Measurements from ENCODE around the gene METTL23.
"Not testable (repeated sequence)": the region's sequence is repeated elsewhere in the genome, so short reads cannot be mapped to it uniquely, and the experiment has no call there.

The METTL23 gene

DNA sequence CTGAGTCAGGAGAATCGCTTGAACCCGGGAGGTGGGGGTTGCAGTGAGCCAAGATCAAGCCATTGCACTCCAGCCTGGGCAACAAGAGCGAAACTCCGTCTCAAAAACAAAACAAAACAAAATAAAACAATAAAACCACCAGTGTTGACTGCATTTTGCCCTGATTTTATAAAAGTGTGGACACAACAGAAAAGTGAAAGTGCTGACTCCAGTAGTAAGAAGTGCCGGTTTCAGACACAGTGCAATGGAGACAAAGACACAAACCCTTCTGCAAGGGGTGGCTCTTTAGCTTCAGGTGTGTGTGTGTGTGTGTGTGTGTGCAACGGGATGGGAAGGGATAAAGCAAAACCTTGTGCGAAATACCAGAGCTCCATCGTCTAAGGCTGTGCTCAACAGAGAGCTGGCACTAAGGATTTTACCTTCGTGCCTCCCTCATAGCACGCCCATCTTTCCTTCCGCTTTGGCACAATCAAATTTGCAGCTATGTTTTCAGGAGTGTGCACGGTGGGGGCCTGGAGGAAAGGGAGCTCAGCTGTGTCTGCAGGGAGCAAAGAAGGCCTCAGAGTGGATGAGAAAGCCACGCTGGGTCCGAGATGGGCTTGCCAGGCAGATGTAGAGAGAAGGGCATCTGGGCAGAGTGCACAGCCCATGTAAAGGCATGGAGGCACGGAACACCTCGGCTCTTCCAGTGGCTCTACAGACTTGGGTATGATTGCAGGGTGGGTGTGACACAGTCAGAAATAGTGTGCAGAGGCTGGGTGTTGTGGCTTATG, 31.4 kb upstream of the METTL23 start:
- no peak for DNase-seq

DNA sequence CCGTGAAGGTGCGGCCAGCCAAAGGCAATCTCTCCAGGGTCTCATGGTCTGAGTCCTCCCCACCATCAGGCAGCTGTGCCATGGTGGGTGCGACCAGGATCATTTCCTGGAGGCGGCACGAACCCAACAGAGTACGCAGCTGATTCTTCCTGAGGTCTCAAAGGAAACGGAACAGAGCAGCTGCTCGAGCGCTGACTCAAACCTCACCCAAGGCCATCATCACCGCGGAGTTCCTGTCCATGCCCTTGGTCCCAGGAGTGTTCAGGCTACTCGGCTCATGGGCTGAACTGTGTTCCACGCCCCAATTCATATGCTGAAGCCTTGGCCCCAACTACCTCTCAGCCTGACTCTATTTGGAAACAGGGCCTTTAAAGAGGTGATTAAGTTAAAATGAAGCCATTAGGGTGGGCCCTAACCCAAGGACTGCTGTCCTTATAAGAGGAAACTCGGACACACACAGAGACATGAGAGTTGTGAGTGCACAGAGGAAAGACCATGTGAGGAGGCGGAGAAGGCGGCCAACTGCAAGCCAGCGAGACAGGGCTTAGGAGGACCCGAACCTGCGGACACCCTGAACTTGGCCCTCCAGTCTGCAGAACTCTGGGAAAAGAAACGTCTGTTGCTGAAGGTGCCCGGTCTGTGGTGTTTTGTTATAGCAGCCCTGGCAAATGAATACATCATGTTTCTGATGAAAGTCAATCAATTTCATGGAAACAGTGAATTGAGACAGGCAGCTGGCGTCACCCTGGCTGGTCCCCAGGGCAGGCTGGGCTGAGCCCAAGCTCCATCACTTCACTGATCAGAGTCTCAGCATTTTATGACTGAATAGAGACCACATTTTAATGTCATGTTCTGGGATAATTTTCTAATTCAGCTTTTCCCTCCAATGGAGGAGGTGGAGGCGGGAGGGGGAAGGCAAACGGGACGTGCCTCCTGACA, 29.6 kb upstream of the METTL23 start:
- no peak for DNase-seq

DNA sequence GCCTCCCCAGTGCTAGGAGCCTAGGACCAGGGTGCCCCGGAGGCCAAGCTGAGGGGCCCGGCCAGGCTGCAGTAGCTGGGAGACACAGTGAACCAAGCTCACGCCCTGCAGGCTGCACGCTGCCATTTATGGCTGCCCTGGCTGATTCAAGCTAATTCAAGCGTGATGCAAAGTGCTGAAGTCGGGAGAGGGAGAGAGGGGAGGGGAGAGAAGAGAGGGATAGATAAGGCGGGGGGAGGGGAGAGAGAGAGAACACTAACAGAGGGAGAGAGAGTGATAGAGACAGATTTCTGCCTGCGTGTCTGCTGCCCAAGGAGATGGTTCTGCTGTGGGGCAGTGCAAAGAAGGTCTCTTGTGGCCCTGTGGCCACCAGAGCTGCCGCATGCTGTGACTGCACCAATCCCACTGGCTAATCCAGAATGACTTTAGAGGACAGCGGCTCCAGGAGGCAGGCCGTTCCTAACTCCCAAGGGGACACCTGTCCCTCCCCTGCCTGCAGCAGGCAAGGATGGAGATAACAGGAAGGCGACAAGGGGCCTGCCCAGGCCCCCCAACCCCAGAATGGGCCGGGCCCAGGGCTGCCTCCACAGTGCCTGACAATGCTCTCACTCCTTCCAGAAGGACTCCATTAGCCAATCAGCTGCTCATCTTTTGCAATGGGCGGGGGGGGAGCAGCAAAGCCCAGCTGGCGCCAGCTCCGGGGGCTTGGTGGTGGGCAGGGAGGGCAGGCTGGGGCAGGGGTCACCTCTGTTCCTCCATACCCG, 28.8 kb upstream of the METTL23 start:
- DNase-seq: no peak

DNA sequence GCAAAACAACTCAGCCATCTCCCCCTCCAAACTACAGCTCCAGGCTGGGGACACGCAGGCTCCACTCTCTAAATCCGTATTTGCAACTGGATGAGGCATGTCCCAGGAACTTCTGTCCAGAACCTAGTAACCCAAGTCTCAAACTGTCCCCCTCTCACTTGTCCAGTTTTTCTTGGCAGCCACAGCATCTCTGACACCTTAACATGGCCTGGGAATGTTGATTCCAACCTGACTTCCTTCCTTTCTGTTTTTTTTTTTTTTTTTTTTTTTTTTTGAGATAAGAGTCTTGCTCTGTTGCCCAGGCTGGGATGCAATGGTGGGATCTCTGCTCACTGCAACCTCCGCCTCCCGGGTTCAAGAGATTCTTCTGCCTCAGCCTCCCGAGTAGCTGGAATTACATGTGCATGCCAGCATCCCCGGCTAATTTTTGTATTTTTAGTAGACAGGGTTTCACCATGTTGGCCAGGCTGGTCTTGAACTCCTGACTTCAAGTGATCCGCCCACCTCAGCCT, 28.1 kb upstream of the METTL23 start:
- DNase-seq: not testable (repeated sequence)

DNA sequence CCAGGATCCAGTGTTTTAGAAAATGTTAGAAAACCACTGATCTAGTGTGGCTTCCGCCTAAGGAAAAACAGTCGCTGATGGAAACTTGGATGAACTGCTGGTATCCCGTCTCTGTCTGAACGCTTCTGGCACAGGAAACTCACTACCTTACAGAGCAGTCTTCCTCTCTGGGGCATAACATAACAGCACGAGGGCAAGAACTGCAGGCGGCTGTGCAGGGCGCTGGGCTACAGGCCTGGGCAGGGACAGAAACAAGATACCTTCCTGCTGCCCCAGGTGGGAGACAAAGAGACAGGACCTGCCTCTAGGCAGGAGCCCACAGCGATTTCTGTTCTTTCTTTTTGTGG, 26.4 kb upstream of the METTL23 start:
- no peak for DNase-seq

DNA sequence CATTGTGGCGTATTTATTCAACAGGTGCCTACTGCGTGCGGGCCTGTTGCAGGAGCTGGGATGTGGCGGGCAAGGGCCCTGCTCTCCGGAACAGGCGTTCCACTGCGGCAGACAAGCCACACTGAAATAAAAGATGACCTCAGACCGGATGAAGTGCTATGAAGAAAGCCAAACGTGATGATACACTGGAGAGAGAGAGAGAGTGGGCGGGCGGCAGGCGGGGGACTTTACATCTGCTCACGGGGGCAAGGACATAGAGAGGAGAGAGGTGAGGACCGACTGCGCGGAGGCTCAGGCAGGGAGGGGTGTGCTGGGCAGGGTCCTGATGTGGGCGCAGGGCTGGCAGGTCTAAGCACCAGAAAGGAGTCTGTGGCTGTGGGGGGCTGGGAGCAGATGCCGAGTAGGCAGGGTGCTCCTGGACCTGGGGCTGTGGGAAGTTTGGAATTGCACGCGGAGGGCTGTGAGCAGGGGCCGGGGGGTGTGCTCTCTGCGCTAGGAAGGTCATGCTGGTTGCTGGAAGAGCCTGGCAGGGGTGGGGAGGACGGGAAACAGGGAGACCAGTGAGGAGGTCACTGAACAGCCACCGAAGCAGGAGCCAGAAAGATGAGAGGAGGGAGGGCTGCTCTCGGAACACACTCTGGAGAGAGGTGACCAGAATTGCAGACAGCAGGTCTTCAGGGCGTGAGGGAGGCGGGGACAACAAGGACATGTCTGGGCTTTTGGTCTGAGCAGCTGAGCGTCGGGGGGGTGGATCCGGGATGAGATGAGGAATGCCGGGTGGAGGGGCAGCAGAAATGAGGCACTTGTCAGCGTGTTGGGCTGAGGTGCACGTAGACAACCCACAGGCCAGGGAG, 25.8 kb upstream of the METTL23 start:
- DNase-seq: peak; percentile 77

DNA sequence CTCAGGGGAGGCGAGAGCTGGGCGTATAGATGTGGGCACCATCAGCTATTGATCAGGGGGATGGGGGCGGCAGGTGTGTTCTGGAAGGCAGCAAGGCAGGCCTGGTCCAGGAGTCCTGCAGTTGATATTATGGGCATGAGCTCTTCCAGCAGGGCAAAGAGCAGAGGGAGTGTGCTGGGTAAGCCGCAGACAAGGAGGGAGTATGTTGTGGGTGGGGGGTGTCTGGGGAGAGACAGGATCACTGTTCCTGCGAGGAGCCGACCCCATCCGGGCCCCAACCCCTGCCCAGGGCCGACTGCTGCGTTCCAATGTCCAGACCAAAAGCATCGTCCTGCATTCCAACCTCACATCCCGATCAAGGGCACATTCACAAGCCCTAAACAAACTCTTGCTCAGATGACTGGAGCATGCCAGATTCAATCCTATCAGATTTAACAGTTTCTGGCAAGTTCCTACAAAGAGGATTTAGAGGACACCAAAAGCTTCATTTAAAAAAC, 25.1 kb upstream of the METTL23 start:
- DNase-seq: no peak

DNA sequence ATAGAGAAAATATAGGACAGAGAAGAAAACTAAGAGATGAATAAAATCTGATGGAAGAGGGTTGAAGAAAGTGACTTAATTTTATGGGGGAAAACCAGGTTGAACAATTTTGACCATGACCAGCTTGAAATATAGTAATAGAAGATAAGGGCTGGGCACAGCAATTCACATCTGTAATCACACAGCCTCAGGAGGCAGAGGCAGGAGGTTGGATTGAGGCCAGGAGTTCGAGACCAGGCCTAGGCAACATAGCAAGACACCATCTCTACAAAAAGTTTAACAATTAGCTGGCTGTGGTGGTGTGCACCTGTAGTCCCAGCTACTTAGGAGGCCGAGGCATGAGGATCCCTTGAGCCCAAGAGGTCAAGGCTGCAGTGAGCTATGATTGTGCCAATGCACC, 24.6 kb upstream of the METTL23 start:
- DNase-seq: no peak

DNA sequence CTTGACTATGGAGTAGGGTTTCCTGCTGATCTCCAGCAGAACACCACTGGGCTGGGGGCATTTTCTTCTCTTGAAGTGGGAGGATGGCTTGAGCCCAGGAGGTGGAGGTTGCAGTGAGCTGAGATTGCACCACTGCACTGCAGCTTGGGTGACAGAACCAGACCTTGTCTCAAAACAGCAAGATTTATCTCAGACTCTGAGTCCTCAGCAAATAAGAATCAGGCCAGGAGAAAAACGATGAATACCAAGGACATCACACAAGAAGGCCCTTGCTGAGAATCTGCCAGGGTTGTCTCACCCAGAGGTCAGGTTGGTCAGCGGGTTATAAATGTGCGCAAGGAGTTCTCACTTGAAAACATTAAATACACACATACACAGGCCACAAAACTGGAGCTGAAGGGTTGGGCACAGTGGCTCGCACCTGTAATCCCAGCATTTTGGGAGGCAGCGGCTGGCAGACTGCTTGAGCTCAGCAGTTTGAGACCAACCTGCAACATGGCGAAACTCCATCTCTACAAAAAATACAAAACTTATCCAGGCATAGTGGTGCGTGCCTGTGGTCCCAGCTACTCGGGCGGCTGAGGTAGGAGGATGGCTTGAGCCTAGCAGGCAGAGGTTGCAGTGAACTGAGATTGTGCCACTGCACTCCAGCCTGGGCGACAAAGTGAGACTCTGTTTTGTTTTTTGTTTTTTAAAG, 23.6 kb upstream of the METTL23 start:
- no peak for DNase-seq

DNA sequence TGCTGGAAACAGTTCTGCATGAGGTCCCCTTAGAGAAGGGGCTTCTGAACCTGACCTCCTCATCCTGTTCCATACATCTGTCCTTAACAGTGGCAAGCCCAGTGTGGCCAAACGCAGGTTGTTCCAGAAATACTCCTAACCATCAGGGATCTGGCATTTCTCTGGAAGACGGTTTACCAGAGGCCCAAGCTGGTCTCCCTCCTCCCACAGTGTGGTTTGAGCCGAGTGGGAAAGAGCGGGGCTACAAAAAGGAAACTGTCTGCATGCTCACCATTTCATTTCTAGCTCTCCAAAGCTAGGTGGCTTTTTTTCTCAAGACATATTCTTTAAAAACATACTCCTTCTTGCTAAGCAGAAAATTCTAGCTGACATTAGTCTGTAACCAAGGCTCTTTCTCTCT, 21.8 kb upstream of the METTL23 start:
- no peak for DNase-seq

DNA sequence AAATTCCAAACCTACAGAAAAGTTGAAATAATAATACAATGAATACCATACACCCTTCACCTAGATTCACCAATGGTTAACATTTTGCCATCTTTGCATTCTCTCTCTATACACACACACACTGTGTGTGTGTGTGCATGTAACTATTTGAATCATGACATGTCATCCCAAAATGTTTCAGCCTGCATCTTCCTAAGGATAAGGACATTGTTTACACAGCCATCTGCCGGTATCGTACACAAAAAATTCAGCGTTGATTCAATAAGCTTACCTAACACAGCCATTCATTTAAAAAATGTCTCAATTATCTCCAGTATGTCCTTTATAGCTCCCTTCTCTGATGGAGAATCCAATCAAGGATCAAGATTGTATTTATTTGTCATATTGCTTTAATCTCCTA, 19.8 kb upstream of the METTL23 start:
- no peak for DNase-seq

DNA sequence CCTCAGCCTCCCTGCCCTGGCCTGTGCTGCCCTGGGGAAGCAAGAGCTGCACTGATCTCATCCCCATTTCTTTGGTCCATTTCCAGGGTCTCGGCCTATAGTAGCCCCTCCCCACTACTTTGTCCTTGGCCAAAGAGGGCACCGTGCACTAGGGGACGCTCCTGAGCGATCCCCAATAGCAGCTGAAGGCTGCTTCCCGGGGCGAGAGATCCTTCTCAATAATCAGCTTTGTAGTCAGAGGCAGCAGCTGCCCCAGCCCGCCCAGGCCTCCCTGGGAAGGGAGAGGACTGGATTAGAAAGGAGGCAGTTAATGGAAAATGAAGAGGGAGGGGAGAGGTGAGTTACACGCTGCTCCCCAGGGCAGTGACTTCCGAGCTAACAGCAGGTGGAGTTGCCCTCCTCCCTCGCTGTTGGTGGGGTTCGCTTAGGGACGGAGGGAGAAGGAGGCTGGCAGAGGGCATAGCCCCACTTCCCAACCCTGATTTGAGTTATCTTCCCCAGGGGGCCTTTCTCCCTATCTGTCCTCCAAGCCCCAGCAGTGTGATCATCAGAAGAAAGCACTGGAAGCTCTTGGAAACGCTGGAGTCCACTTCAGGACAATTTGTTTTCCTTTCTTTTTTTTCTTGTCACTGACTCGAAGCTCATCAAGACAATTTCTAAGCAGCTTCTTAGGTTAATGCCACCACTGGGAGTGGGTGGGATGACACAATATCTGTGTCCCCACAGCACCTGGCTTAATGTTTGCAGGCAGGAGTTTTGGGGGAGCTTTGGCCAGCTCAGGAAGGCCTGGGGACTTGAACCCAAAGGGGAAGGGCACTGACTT, 18.4 kb upstream of the METTL23 start:
- DNase-seq: no peak

DNA sequence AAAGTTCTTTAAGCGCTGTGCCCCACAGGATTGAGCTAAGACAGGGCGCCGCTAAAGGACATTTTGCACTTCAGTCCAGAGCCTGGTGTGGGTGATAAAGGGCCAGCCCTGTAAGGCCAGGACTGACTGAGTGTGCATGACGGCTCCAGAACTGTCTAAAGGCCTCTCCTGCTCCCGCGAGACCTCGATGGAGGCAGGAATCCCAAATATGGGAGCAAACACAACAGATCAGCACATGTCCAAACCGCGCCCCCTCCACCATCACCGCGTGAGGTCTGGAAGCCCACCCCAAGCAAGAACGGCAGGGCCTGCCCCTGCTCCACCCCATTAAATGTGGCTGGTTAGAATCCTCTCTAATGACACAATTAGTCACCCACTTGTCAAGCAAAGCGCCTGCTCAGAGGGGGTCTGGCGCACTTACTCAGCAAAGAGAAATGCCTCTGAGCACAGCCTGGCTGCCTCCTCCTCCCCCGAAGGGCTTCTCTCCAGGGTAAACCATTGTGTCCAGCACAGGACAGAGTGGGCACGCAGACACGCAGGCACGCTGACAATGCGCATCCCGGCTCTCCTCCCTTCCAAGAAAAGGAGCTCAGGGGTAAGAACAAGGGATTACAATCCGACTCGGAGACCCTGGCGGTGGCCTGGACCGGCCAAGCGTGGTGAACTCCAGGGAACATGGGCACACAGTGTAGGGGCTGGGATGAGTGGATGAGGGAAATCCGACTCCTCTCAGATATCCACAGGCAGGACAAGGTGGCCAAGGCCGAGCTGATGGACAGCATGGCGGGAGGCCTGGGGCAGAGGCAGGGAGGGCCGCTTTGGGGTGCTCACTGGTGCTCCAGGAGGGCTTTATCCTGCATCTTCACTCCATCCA, 17.3 kb upstream of the METTL23 start:
- peak; percentile 97 for DNase-seq

DNA sequence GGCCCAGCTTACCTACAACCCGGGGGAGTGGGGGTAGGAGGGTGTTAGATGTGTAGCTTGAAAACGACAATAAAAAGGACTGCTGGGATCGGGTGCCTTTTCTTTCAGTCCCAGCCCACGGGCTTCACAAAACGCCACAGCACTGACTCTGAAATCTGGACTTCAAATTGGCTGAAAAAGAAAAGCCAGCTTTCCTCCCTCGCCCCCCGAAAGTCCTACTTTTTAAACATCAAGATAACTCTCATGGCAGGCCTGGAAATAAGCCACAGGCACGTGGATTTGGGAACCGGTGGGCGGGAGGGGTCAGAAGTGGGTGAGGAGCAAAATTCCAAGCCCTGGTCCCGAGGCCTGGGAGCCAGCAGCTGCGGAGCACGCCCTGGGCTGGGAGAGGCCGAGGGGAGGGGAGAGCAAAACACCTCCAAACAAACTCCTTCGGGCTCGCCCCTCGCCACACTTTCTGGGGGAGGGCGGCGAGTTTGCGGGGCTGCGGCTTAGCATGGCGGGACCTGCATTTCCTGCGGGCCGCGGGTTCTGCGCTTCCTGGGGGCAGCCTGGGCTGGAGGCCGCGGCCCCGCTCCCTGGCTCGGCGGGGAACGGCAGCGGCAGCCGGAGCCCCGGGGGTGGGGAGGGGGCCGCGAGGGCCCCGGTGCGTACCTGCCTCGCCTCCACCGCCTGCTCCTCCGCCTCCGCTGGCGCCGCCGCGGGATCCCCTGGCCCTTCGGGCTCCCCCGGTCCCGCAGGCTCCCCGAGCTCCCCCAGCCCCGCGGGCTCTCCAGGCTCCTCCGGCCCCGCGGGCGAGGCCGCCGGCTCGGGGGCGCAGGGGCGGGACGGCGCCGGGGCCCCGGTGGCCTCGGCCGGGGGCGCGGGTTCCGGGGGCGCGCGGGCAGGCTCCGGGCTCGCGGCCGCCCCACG, 16.4 kb upstream of the METTL23 start:
- not testable (repeated sequence) for DNase-seq

DNA sequence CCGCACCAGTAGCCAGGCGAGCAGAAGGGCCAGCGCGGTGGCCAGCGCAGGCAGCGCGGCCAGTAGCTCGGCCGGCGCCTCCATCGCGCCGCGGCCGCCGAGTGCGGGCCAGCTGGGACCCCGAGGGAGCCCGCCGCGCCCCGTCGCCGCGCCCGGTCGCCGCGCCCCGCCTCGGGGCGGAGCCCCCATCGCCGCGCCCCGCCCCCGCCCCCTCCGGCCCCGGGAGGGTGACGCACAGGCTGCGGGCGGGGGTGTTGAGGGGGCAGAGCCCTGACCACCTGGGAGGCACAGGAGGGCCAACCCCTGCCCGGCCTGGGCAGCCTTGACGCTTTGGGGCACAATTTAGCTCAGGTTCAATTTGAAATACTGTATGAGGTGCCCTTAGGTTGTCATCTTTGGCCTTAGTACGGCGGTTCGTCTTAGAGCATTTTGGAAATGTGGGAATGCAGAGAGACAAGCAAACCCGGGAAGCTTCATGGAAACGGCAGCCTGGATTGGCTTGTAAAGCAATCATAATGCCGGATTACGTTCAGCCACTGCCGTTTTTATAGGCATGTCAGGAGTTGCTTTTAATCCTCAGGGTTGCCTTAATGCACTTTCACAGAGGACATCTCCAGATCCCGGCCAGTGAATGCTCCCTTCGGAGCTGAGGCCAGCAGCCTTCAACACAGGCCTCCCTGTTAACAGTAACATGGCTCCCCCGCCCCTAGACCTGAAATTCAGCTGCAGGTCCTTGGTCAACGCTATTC, 15.6 kb upstream of the METTL23 start, which contains the start of gene MXRA7:
TSS of gene MXRA7 (minus strand) at position 103 of the 749 bp plus-strand sequence. CDS start at position 84, 19 bp downstream.
- peak; percentile 62 for DNase-seq

DNA sequence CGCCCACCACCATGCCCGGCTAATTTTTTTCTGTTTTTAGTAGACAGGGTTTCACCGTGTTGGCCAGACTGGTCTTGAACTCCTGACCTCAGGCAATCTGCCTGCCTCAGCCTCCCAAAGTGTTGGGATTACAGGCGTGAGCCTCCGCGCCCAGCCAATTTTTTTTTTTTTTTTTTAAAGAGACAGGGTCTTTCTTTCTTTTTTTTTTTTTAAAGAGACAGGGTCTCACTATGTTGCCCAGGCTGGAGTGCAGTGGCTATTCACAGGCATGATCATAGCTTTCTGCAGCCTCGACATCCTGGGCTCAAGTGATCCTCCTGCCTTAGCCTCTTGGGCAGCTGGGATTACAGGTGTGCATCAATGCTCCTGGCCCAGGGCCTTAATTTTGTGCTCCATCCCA, 14.3 kb upstream of the METTL23 start:
- not testable (repeated sequence) for DNase-seq

DNA sequence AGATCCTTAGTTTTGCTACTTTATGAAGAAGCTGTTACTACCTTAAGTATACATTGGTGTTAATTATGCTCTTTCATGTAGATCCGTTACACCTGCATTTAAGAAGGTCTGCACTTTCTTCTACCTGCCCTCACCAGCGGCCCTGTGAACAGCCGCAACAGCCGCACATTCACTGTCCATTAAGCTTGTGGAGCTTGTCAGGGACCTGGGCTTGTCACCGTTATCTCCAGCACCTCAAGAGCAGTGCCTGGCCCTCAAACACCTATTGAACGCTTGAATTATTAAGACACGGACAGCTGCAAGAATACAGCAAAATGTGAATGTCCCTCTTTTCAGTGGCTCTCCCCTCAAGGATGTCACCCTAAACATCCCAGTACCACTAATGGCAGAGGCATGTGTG, 12.9 kb upstream of the METTL23 start:
- DNase-seq: no peak
